Adrenal gland (tissue), 19 donors: ENCODE measurements around the gene MFN2. TPM values are rescaled to one million over a fixed set of nuclear protein-coding genes. Genes with fewer than 3 reads are reported as not detected.

ENCODE experiments used
- DNase-seq, 7 donors: peaks; one replicate each; pipeline ENCODE4 v3.0.0-alpha.2; 2019 to 2020
- H3K27ac ChIP-seq, 5 donors: fragments of 200-600 bp; sonication (generic) in 4 of 5; 1 replicate in 3 of 5; 2 replicates in 2 of 5; pipeline versions ENCODE4 v1.5.1 to v1.8.0; 2016 to 2020; ENCODE audit warnings: mild to moderate bottlenecking in 1 of 5
- H3K27me3 ChIP-seq: fragments of 200-600 bp; 2 replicates; pipeline ENCODE4 v1.8.0; 2021
- H3K36me3 ChIP-seq, 2 donors: fragments of 200-600 bp; replicated peaks in 1 of 2; 1 replicate in 1 of 2; 2 replicates in 1 of 2; pipeline versions ENCODE4 v1.5.1 to v1.8.0; 2018 to 2022
- H3K4me1 ChIP-seq, 2 donors: fragments of 200-600 bp; replicated peaks in 1 of 2; 1 replicate in 1 of 2; 2 replicates in 1 of 2; pipeline versions ENCODE4 v1.5.1 to v1.8.0; 2018 to 2021
- H3K4me3 ChIP-seq, 4 donors: fragments of 200-600 bp; sonication (generic) in 3 of 4; one replicate each; pipeline ENCODE4 v1.5.1; 2016 to 2018
- H3K9me3 ChIP-seq, 3 donors: fragments of 200-600 bp; sonication (generic) in 1 of 3; replicated peaks in 1 of 3; 1 replicate in 2 of 3; 2 replicates in 1 of 3; pipeline versions ENCODE4 v1.5.1 to v1.8.0; 2016 to 2021
- POLR2A ChIP-seq, 2 donors: fragments of 450-650 bp; IDR thresholded peaks; one replicate each; pipeline ENCODE4 v1.6.1; 2017; ENCODE audit warnings: antibody characterized with exemption in 2 of 2, mild to moderate bottlenecking in 2 of 2, moderate library complexity in 1 of 2
- WGBS, 4 donors: extraction: QIAGEN DNeasy Blood & Tissue Kit in 2 of 4; methylation state at CpG; one replicate each; pipeline versions ENCODE4 v1.1.5 to v1.1.7; 2013 to 2017; 5-methylcytosine and 5-hydroxymethylcytosine counted together
- intact Hi-C, 2 donors: fragments of 100-400 bp; cut with DNase I; formaldehyde crosslinking; loops; one replicate each; pipeline versions ENCODE4 v1.14.1 to v1.15.0; 2022 to 2023
- long read RNA-seq, 10 donors: library from polyadenylated mRNA in 3 of 10; unstranded in 2 of 10; stranded (forward) in 1 of 10; transcript quantifications; one replicate each; pipeline ENCODE4 v2.0.0 and lab custom pipeline, GENCODE V29; 2021 to 2026
- polyA plus RNA-seq, 3 donors: library from polyadenylated mRNA; stranded (reverse); fragments of 200-250 nt in 2 of 3; fragments of 350-450 nt in 1 of 3; fragmentation: Illumina TruSeq in 1 of 3; extraction: RNeasy Lipid Tissue Mini Kit (QIAGEN cat#74804) in 1 of 3; gene quantifications; one replicate each; pipeline ENCODE4 v1.2.3, GENCODE V29; 2013 to 2014
- total RNA-seq, 9 donors: library from RNA; depleted of rRNA in 4 of 9; stranded (reverse); fragments of >200 nt in 4 of 9; fragments of 120-200 nt in 1 of 9; fragmentation: NEBNext Ultra II Directional in 1 of 9; extraction: Animal tissue kit (Norgen Biotek cat#: 25700) in 1 of 9; gene quantifications; one replicate each; pipeline versions ENCODE4 v1.1.0 to v1.2.4, GENCODE V29; 2013 to 2023
- TF ChIP-seq, protein P1 (sequence below), 6 experiments: fragments of 450-650 bp in 4 of 6; fragments of 200-600 bp in 2 of 6; sonication (generic) in 1 of 6; IDR thresholded peaks; 1 replicate in 5 of 6; 2 replicates in 1 of 6; pipeline versions ENCODE4 v1.5.1 to v1.8.0; 2016 to 2021; ENCODE audit warnings: antibody characterized with exemption in 6 of 6, mild to moderate bottlenecking in 2 of 6, moderate library complexity in 1 of 6
- donor health status: healthy with polysubstance abuse.
- donor health status: Bipolar disorder and iron deficiency.
- donor health status: DM: yes; HTN: yes; CAD: no.
- donor health status: DM: no; HTN: no; CAD: no.
- donor health status: DM: no; HTN: no; CAD: no.
- donor health status: DM: yes; HTN: yes; CAD: no.

Gene MFN2
- total RNA-seq: 100 to 1,000 TPM in 1 of 9 donors, 10 to 100 TPM in 8; 43.7 to 103 (median 65.8) TPM
- polyA plus RNA-seq: 10 to 100 TPM; 26.6 to 70.5 (median 27.0) TPM
- long read RNA-seq, donor 1, full-length matches to known transcripts: 5 of 10 reads
- long read RNA-seq, donor 1, partial matches to known transcripts: 5 of 10 reads
- long read RNA-seq, donor 1, other reads (novel, unspliced or antisense): 0 of 10 reads
- long read RNA-seq, donor 2, full-length matches to known transcripts: 4 of 4 reads
- long read RNA-seq, donor 2, partial matches to known transcripts: 0 of 4 reads
- long read RNA-seq, donor 2, other reads (novel, unspliced or antisense): 0 of 4 reads
- long read RNA-seq, donor 3, full-length matches to known transcripts: 3 of 3 reads
- long read RNA-seq, donor 3, partial matches to known transcripts: 0 of 3 reads
- long read RNA-seq, donor 3, other reads (novel, unspliced or antisense): 0 of 3 reads
- long read RNA-seq, donor 4, full-length matches to known transcripts: 6 of 12 reads
- long read RNA-seq, donor 4, partial matches to known transcripts: 5 of 12 reads
- long read RNA-seq, donor 4, other reads (novel, unspliced or antisense): 1 of 12 reads
- long read RNA-seq, donor 5, full-length matches to known transcripts: 101 of 146 reads
- long read RNA-seq, donor 5, partial matches to known transcripts: 22 of 146 reads
- long read RNA-seq, donor 5, other reads (novel, unspliced or antisense): 23 of 146 reads
- long read RNA-seq, donor 6, full-length matches to known transcripts: 8 of 14 reads
- long read RNA-seq, donor 6, partial matches to known transcripts: 5 of 14 reads
- long read RNA-seq, donor 6, other reads (novel, unspliced or antisense): 1 of 14 reads
- long read RNA-seq, donor 7: 0 reads
- long read RNA-seq, donor 8, full-length matches to known transcripts: 6 of 56 reads
- long read RNA-seq, donor 8, partial matches to known transcripts: 50 of 56 reads
- long read RNA-seq, donor 8, other reads (novel, unspliced or antisense): 0 of 56 reads
- long read RNA-seq, donor 9, full-length matches to known transcripts: 1 of 1 reads
- long read RNA-seq, donor 9, partial matches to known transcripts: 0 of 1 reads
- long read RNA-seq, donor 9, other reads (novel, unspliced or antisense): 0 of 1 reads
- long read RNA-seq, donor 10, full-length matches to known transcripts: 1 of 1 reads
- long read RNA-seq, donor 10, partial matches to known transcripts: 0 of 1 reads
- long read RNA-seq, donor 10, other reads (novel, unspliced or antisense): 0 of 1 reads

DNA sequence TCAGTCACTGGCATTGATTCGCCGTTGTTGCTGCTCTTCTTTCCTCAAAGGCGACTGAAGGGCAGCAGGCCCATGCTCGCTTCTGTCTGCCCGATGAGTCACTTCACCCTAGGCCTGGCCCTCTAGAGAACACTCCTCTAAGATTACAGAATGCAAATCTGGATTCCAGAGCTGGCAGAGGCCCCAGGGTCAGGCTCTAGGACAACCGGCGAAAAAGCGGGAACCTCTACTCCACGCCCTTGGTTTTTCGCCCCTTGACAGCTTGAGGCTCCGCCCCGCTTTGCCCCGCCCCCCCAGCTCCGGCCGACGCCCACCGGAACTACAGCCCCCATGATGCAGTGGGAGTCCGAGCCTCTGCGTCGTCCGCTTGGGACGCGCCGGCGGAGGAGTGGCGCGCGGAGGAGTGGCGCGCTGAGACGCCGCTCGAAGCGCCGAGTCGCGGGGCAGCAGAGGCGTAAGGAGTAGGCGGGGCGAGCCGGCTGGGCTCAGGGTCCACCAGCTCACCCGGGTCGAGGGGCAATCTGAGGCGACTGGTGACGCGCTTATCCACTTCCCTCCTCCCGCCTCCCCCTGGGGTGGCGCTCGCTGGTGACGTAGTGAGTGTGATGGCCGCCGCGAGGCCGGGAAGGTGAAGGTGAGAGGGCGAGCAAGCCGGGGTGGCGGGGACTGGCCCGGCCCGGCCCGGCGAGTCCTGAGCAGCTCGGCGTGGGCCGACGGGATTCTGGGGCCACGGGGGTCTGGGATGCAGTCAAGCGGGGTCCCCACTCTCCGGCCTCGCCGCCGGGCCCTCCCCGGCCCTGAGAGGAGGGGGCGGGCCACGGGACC, at the start of gene MFN2:
Gene MFN2 (plus strand): TSS at position 594 of the 825 bp plus-strand sequence. CDS start 8,725 bp downstream, outside the sequence.
- DNase-seq: peak; percentile 97 to 99 (median 99)
- peak within 1 kb of the TSS; percentile 65 to 94 (median 91) for H3K27ac ChIP-seq
- H3K36me3 ChIP-seq: peaks cover 0 to 24% of the 10 kb centered on the region in 2 donors
- TF ChIP-seq, protein P1, sequence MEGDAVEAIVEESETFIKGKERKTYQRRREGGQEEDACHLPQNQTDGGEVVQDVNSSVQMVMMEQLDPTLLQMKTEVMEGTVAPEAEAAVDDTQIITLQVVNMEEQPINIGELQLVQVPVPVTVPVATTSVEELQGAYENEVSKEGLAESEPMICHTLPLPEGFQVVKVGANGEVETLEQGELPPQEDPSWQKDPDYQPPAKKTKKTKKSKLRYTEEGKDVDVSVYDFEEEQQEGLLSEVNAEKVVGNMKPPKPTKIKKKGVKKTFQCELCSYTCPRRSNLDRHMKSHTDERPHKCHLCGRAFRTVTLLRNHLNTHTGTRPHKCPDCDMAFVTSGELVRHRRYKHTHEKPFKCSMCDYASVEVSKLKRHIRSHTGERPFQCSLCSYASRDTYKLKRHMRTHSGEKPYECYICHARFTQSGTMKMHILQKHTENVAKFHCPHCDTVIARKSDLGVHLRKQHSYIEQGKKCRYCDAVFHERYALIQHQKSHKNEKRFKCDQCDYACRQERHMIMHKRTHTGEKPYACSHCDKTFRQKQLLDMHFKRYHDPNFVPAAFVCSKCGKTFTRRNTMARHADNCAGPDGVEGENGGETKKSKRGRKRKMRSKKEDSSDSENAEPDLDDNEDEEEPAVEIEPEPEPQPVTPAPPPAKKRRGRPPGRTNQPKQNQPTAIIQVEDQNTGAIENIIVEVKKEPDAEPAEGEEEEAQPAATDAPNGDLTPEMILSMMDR (IDR thresholded peaks at IDR 0.05): no peak
- TF ChIP-seq POLR2A (IDR thresholded peaks at IDR 0.05): peak; percentile 45 to 85
- intact Hi-C loops: loop anchor here in 1 of 2 donors (5.0 kb wide), 1 partner anchor 63 kb away; no protein-coding TSS in a partner anchor
- peak within 1 kb of the TSS; percentile 20 to 80 (median 62) for H3K4me3 ChIP-seq
- no peaks in the 10 kb centered on the region for H3K9me3 ChIP-seq
- H3K27me3 ChIP-seq: no peaks in the 10 kb centered on the region
- H3K4me1 ChIP-seq: peaks cover 17 to 23% of the 10 kb centered on the region in 2 donors
- WGBS, 4 donors: 0 to 1% (median 0%) methylated on average over 5 to 74 of the region's 74 CpGs

DNA sequence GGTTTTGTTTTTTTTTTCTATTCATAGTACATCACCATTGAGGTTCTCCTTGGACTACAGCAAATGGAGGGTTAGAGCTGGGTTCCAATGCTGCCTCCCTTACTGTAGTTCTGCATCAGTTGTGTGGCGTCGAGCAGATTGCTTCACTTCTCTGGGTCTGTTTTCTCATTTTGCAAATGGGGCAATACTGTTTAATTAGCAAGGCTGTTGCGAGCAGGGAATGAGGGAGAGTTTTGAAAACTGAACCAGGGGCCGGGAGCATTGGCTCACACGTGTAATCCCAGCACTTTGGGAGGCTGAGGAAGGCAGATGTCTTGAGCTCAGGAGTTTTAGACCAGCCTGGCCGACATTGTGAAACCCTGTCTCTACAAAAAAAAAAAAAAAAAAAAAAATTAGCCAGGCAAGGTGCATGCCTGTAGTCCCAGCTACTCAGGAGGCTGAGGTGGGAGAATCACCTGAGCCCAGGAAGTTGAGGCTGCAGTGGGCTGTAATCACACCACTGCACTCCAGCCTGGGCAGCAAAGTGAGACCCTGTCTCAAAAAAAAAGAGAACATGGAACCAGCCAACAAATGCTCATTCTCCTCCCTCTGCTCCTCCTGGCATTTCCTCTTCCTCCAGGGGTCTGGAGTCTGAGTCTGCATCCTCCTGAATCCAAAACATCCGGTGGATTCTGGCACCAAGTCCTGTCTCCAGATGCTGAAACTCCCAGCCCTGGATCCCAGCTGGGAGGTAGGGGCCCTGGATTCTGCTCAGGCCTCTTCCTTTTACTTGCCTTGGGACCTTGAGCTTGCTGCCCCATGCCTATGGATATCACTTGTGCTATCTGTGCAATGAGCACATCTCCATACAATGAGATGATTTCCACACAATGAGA, 49.4 kb upstream of the MFN2 start:
- 41 to 60% (median 57%) methylated on average over 6 to 7 of the region's 7 CpGs for WGBS, 4 donors
- H3K27me3 ChIP-seq: no peaks in the 10 kb centered on the region
- H3K4me3 ChIP-seq: no peak overlapping the region
- intact Hi-C loops: no loop called here
- no peak for TF ChIP-seq POLR2A (IDR thresholded peaks at IDR 0.05)
- TF ChIP-seq, protein P1 (IDR thresholded peaks at IDR 0.05): no peak
- DNase-seq: no peak
- peak overlapping the region in 2 of 5 donors; percentile 23 to 72 for H3K27ac ChIP-seq
- H3K36me3 ChIP-seq: no peaks in the 10 kb centered on the region
- no peaks in the 10 kb centered on the region for H3K9me3 ChIP-seq
- H3K4me1 ChIP-seq: peaks cover 21 to 35% of the 10 kb centered on the region in 2 donors

DNA sequence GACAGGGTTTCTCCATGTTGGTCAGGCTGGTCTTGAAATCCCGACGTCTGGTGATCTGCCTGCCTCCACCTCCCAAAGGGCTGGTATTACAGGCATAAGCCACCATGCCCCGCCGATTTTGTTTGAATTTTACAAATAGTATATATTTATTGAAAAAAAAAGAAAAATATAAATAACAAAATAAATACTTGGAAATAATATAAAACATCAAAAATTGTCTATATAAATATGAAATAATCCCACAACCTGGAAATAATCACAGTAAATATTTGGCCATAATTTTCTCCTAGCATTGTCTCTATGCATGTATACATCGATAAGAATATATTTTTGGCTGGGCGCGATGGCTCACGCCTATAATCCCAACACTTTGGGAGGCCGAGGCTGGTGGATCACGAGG, 48.4 kb upstream of the MFN2 start:
- no peaks in the 10 kb centered on the region for H3K27me3 ChIP-seq
- no peak overlapping the region for H3K4me3 ChIP-seq
- intact Hi-C loops: no loop called here
- H3K36me3 ChIP-seq: no peaks in the 10 kb centered on the region
- peaks cover 21 to 32% of the 10 kb centered on the region in 2 donors for H3K4me1 ChIP-seq
- H3K27ac ChIP-seq: no peak overlapping the region
- no peaks in the 10 kb centered on the region for H3K9me3 ChIP-seq
- WGBS, 4 donors: 86 to 90% (median 88%) methylated on average over 10 of the region's 10 CpGs
- TF ChIP-seq, protein P1 (IDR thresholded peaks at IDR 0.05): no peak
- TF ChIP-seq POLR2A (IDR thresholded peaks at IDR 0.05): no peak
- no peak for DNase-seq
